Glutamatergic neuron (in vitro differentiated cells): ENCODE measurements around the gene ACADVL. TPM values are rescaled to one million over a fixed set of nuclear protein-coding genes. Genes with fewer than 3 reads are reported as not detected.

ENCODE experiments used
- DNase-seq: peaks from one replicate; pipeline ENCODE4 v3.0.0; 2022
- H3K27ac Mint-ChIP-seq: one replicate; pipeline ENCODE4 v1.8.0; 2020; ENCODE audit warnings: mild to moderate bottlenecking, mixed read lengths, inconsistent platforms; ENCODE audit not compliant: unreplicated experiment
- H3K27me3 Mint-ChIP-seq: one replicate; pipeline ENCODE4 v1.8.0; 2020; ENCODE audit warnings: mild to moderate bottlenecking, moderate library complexity, mixed read lengths, inconsistent platforms; ENCODE audit not compliant: unreplicated experiment
- H3K36me3 Mint-ChIP-seq: one replicate; pipeline ENCODE4 v1.8.0; 2020; ENCODE audit warnings: mild to moderate bottlenecking, mixed read lengths, inconsistent platforms; ENCODE audit not compliant: unreplicated experiment
- H3K4me1 Mint-ChIP-seq: one replicate; pipeline ENCODE4 v1.8.0; 2020; ENCODE audit warnings: mild to moderate bottlenecking, low read depth, mixed read lengths, inconsistent platforms; ENCODE audit not compliant: unreplicated experiment
- H3K4me3 Mint-ChIP-seq: one replicate; pipeline ENCODE4 v1.8.0; 2020; ENCODE audit warnings: mild to moderate bottlenecking, mixed read lengths, inconsistent platforms; ENCODE audit not compliant: unreplicated experiment
- H3K9me3 Mint-ChIP-seq: one replicate; pipeline ENCODE4 v1.8.0; 2020; ENCODE audit warnings: mild to moderate bottlenecking, moderate library complexity, mixed read lengths, inconsistent platforms; ENCODE audit not compliant: unreplicated experiment
- total RNA-seq: library from RNA; stranded (reverse); fragmentation: NEBNext Ultra II Directional; extraction: Animal tissue kit (Norgen Biotek cat#: 25700); gene quantifications from one replicate; pipeline ENCODE4 v1.2.1, GENCODE V29; 2021; ENCODE audit not compliant: unreplicated experiment
- TF ChIP-seq, protein P1 (sequence below): fragments of 200-600 bp; sonication (generic); IDR thresholded peaks from one replicate; pipeline ENCODE4 v1.5.0; 2021; ENCODE audit not compliant: partially characterized antibody, unreplicated experiment

ACADVL gene
- total RNA-seq, 1 donor from 2014 or later: 375 TPM

- Mint-ChIP-seq H3K9me3 (peaks cover 8% of the 10 kb centered on the region), H3K4me3 (no peak overlapping the region), H3K27me3 (peaks cover 8% of the 10 kb centered on the region), H3K4me1 (peaks cover 8% of the 10 kb centered on the region), H3K27ac (no peak overlapping the region), H3K36me3 (no peaks in the 10 kb centered on the region)
- TF ChIP-seq, protein P1, sequence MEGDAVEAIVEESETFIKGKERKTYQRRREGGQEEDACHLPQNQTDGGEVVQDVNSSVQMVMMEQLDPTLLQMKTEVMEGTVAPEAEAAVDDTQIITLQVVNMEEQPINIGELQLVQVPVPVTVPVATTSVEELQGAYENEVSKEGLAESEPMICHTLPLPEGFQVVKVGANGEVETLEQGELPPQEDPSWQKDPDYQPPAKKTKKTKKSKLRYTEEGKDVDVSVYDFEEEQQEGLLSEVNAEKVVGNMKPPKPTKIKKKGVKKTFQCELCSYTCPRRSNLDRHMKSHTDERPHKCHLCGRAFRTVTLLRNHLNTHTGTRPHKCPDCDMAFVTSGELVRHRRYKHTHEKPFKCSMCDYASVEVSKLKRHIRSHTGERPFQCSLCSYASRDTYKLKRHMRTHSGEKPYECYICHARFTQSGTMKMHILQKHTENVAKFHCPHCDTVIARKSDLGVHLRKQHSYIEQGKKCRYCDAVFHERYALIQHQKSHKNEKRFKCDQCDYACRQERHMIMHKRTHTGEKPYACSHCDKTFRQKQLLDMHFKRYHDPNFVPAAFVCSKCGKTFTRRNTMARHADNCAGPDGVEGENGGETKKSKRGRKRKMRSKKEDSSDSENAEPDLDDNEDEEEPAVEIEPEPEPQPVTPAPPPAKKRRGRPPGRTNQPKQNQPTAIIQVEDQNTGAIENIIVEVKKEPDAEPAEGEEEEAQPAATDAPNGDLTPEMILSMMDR: no peak
- no peak for DNase-seq
These were observed 37.2 kb downstream of the ACADVL start for GRCh38 chr17:7256766-7257456.

- H3K4me3 Mint-ChIP-seq: no peak overlapping the region
- peaks cover 18% of the 10 kb centered on the region for H3K27me3 Mint-ChIP-seq
- no peak for DNase-seq
- TF ChIP-seq, protein P1: no peak
- peaks cover 3% of the 10 kb centered on the region for H3K4me1 Mint-ChIP-seq
- peaks cover 2% of the 10 kb centered on the region for H3K36me3 Mint-ChIP-seq
- H3K9me3 Mint-ChIP-seq: peaks cover 2% of the 10 kb centered on the region
- H3K27ac Mint-ChIP-seq: no peak overlapping the region
These were observed 39.2 kb downstream of the ACADVL start for GRCh38 chr17:7258731-7259554.

DNA sequence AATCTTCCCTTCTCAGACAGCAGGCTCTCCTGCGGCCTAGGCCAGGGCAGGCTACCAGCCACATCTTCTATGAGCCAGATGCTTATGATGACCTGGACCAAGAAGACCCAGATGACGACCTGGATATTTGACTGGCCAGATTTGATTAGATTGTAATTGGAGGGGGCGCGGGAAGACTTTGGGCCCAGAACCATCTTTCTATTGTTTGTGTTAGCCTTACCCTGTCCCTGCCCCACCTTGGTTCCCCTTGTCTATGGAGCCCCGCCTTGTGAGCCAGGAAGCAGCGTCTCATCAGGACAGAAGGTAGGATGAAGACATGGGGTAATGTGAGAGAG lies 39.8 kb downstream of the ACADVL start:
- peaks cover 5% of the 10 kb centered on the region for H3K4me1 Mint-ChIP-seq
- H3K27me3 Mint-ChIP-seq: peaks cover 19% of the 10 kb centered on the region
- H3K27ac Mint-ChIP-seq: no peak overlapping the region
- DNase-seq: no peak
- H3K36me3 Mint-ChIP-seq: peaks cover 4% of the 10 kb centered on the region
- peaks cover 2% of the 10 kb centered on the region for H3K9me3 Mint-ChIP-seq
- H3K4me3 Mint-ChIP-seq: no peak overlapping the region
- TF ChIP-seq, protein P1: no peak

- TF ChIP-seq, protein P1: no peak
- Mint-ChIP-seq H3K4me1 (peaks cover 5% of the 10 kb centered on the region), H3K27ac (no peak overlapping the region), H3K9me3 (peaks cover 2% of the 10 kb centered on the region), H3K27me3 (peaks cover 17% of the 10 kb centered on the region), H3K4me3 (no peak overlapping the region), H3K36me3 (peaks cover 4% of the 10 kb centered on the region)
- DNase-seq: no peak
These were observed 40.4 kb downstream of the ACADVL start for GRCh38 chr17:7260151-7260550.

- Mint-ChIP-seq H3K36me3 (peaks cover 4% of the 10 kb centered on the region), H3K27me3 (peaks cover 17% of the 10 kb centered on the region), H3K4me3 (peak overlapping the region; percentile 52), H3K4me1 (peaks cover 5% of the 10 kb centered on the region), H3K9me3 (peaks cover 2% of the 10 kb centered on the region), H3K27ac (no peak overlapping the region)
- peak; percentile 48 for DNase-seq
- TF ChIP-seq, protein P1: no peak
These were observed 41.1 kb downstream of the ACADVL start for GRCh38 chr17:7260651-7261378.
